Skeletal muscle cell (primary cell): Measurements from ENCODE around the gene ZIM2.
"Not testable (repeated sequence)": the region's sequence is repeated elsewhere in the genome, so short reads cannot be mapped to it uniquely, and the experiment has no call there.

Source experiments
- DNase-seq: peaks from one replicate; pipeline ENCODE4 v3.0.0-alpha.2; 2010; ENCODE audit warnings: low read depth
- H3K4me3 ChIP-seq: 2 replicates; pipeline ENCODE4 v1.5.1; 2011; ENCODE audit warnings: low read depth, mild to moderate bottlenecking, control low read depth, low read length, moderate library complexity

Gene ZIM2

DNA sequence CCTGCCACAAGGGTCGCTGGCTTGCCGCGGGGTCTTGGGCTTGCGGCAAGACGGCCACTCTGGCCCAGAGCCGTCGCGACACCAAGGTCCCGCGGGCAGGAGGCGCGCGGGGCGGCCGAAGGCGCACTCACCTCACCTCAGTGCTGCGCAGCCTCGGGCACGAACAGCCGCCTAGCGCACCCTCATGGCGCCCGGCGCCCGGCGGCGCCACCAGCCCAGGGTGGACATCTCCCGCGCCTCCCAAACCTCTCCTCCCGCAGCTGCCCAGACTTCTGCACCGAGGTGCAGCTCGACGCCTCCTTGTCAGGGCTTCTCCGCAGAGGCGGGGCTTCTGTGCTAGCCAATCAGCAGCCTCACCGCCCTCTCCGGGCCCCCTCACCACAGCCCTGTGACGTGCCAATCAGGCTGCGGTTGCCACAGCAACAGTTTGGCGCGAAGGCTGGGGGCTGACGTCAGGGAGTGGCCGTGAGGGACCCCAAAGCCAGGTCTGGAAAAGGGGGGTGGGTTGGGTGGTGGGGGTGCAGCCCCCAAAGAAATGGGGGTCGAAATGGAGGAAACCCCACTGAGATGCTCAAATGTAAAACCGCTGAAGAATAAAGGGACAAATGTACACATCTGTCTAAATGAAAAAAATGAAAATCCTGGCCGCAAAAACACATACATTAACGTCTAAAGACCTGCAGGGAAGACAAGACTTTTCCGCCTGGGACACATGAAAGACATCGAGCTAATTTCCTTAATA is at the start of gene ZIM2, which contains the start of gene PEG3:
ZIM2 (minus strand) TSS at position 276 of the 742 bp plus-strand sequence. CDS start 16,449 bp downstream, outside the sequence.
PEG3 (minus strand) TSS at position 276 of the 742 bp plus-strand sequence. CDS start 16,071 bp downstream, outside the sequence.
- no peak for DNase-seq
- H3K4me3 ChIP-seq: peak within 1 kb of the TSS; percentile 47

GRCh38 chr19:56885173-56885985 is 44.9 kb upstream of the ZIM2 start:
- no peak overlapping the region for H3K4me3 ChIP-seq
- no peak for DNase-seq

- no peak for DNase-seq
- no peak overlapping the region for H3K4me3 ChIP-seq
Observed at GRCh38 chr19:56884441-56884840, 43.9 kb upstream of the ZIM2 start.

DNA sequence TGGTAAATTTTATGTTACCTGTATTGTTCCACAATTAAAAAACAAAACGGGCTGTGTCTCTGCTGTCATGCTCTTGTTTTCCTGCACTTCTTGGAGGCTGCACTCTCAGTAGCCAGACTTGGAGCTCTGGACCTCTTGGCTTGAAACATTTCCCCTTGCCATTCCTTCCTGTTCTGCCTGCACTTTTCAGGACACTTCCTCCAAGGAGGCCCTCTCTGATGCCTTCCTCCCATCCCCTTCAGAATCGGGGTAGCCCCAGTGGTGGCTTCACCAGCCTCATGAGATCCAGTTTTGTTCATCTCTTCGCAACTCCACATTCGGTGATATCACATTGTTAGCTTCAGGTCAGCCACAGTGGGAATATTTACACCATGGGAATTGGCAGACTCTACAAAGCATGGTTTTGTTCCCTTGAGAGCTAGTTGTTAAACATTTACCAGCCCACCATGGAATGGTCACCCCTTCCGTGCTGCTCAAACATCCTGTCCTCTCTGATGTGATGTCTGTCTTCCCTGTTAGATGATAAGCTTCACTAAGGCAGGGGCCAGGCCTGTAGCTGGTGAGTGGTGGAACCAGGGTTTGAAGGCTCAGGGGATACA is 40.2 kb upstream of the ZIM2 start:
- H3K4me3 ChIP-seq: no peak overlapping the region
- no peak for DNase-seq

DNA sequence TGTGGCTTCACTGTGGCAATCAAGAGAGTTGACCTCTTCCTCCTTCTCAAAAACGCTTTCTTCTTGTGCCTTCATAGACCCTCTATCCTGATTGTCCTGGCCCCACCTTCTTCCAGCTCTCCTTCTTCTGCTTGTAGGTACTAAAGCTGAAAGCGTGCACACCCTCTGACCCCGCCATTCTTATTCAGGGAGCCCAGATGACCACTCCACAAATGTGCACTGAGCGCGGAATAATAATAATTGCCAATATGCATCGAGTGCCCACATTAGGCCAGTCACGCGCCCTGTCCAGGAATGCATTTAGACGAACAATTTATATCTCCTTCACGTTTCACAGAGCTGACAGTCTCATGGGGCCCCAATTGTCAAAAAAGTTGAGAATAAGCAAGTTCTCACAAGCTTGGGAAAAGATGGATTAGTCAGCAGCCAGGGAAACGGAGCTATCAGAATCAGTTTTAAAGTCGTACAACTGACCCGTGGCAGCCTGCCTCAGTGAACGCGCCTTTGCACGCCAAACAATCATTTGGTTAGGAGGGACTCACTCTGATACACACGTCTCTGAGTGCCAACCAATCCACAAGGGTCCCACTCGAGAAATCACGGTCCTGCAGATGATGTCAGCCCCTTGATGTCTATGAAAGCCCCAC is 36.7 kb upstream of the ZIM2 start:
- no peak overlapping the region for H3K4me3 ChIP-seq
- DNase-seq: no peak

DNA sequence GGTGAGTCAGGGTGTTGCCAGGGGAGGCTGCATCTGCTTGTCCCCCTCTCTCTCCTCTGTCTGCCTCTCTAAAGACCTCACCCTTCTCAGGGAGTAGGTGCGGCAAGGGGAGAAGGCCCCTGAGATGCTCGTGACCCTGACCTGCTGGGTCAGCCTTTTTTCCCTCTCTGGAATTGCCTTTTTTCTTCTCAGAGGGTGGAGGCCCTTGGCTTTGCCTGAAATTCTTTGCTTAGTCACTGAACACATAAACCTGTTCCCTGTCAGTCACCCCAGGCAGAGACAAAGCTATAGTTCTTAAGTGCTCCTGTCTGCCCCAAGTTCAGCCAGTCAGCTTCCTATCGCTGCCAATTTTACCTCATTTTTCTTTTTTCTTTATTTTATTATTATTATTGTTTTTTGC is 35.2 kb upstream of the ZIM2 start:
- no peak overlapping the region for H3K4me3 ChIP-seq
- no peak for DNase-seq

- no peak for DNase-seq
- H3K4me3 ChIP-seq: no peak overlapping the region
Observed at GRCh38 chr19:56874530-56874929, 34.0 kb upstream of the ZIM2 start.

DNA sequence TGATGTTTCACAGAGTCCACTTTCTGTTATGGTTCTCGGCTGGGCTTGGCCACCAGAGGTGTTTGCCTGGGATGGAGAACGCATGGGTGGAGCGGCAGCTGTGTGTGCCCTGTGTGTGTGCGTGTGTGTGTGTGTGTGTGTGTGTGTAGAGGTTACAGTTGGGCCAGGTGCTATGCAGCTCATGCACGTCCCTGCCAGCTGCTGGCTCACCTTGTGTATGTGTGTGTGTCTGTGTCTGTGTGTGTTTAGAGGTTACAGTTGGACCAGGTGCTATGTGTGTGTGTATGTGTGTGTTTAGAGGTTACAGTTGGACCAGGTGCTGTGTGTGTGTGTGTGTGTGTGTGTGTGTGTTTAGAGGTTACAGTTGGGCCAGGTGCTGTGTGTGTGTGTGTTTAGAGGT is 33.0 kb upstream of the ZIM2 start:
- DNase-seq: no peak

DNA sequence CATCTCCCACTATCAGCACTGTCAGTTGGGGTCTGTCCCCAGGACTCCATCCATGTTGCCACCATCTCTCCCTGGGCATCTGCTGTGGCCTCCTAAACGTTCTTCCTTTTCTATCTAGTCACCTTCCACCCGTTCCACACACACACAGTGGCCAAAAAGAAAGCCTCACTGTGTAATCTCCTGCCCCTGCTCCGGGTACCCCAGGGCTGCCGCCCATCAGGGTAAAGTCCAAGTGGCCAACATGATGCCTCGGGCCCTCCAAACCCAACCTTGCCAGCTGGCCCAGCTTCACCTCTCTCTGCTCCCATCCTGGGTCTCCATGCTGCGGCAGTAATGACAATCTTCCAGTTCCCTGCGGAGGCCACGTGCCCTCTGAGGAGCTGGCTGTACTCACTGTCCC is 29.4 kb upstream of the ZIM2 start:
- no peak for DNase-seq
- H3K4me3 ChIP-seq: no peak overlapping the region

More for the DNA sequence above, 33.0 kb upstream of the ZIM2 start:
- H3K4me3 ChIP-seq: no peak overlapping the region

DNA sequence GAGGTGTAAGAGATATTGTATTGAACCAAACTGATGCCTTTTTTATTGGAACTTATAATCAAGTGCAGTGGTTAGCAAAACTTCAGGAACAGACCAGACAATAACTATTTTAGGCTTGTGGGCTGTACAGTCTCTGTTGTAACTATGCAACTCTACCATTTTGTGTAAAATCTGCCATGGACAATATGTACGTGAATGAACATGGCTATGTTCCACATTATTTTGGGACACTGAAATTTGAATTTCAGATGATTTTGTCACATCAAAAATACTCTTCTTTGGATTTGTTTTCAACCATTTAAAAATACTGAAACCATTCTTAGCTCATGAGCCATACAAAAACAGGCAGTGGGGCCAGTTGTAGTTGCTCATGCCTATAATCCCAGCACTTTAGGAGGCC is 27.9 kb upstream of the ZIM2 start:
- no peak overlapping the region for H3K4me3 ChIP-seq
- DNase-seq: no peak

DNA sequence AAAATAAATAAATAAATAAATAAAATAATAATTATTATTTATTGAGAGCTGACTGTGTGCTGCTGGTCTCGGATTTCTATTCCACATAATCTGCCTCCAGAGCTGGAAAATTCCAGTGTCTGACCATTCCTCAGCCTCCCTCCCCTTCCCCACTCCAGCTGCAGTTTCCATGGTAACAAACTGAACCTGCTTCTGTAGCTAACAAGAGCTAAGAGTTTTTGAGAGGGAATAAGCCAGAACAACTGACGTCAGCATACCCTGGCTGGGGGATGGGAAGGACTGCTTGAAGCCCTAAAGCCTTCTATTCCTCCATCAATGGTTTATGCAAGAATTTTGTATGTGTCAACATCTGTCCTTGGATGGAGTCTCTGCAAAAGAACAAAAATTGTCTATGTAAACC is 26.0 kb upstream of the ZIM2 start:
- DNase-seq: no peak
- no peak overlapping the region for H3K4me3 ChIP-seq

DNA sequence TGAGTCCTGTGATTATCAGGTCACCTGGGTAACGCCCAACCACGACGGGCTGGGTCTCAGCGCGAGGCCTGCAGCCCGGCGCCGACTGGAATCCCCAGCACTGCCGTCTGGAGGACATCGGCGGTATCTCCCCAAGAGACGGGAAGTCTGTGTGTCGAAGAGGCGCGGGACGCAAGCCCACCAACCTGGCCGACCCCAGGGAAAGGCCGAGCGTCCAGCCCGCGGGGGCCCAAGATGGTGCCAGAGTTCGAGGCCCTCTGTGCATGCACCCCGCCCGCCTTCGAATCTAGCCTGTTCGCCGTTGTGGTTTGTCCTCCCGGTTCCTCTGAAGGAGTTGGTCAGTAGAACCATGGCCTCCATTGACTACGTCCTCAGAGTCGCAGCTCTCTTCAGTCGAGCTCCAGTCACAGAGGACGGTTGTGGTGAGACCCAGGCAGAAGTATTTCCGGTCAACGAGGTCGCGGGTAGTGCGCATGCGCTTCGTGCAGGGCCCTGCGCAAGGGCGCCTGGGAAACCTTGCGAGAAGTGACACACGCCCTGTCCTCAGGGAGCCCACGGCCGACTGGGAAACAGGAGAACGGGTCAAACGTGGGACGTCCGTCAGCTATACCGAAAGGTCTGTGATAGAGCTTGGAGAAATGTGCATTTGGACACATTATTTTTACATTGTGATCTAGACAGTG is 24.1 kb upstream of the ZIM2 start:
- H3K4me3 ChIP-seq: no peak overlapping the region
- DNase-seq: no peak

GRCh38 chr19:56862741-56863140 is 22.2 kb upstream of the ZIM2 start:
- H3K4me3 ChIP-seq: no peak overlapping the region
- DNase-seq: no peak

DNA sequence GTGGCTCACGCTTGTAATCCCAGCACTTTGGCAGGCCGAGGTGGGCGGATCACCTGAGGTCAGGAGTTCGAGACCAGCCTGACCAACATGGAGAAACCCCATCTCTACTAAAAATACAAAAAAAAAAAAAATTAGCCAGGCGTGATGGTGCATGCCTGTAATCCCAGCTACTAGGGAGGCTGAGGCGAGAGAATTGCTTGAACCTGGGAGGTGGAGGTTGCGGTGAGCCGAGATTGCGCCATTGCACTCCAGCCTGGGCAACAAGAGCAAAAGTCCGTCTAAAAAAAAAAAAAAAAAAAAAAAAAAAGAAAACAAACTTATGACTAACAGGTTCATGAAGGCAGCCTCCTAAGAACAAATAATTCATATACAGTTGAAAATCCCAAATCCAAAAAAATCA is 19.9 kb upstream of the ZIM2 start:
- not testable (repeated sequence) for DNase-seq, H3K4me3 ChIP-seq

DNA sequence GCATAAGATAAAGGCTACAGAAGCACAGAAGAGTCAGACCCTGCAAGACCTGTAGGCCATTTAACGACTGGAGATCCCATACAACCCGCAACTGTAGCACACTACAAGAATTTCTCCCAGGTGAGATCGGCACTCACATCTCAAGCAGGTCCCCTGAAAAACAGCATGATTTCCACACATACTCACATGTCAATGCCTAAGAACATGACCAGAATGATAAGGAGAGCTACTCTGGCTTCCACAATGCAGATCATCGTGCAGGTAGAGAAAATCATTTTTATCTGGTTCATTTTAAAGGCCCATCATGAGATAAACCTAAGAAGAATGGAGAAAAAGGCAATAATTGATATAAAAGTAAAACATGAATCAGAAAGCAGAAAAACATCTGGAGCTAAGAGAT is 17.5 kb upstream of the ZIM2 start:
- H3K4me3 ChIP-seq: no peak overlapping the region
- DNase-seq: no peak

DNA sequence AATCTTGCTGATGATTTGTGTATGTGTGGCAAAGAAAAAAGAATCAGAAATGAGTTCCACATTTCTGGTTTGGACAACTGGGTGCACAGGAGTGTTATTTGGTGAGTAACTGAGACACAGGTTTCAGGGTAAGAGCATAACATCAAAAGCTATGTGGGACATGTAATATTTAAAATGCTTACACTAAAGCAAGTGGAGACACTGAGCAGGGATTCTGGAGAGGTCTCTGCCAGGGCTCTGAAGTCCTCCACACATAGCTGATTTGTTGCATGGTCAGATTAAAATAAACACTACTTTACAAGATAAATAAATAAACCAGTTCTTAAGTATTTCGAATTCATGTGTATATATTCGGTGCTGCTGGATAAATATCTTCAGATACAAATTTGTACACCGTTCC is 16.3 kb upstream of the ZIM2 start:
- no peak overlapping the region for H3K4me3 ChIP-seq
- no peak for DNase-seq

DNA sequence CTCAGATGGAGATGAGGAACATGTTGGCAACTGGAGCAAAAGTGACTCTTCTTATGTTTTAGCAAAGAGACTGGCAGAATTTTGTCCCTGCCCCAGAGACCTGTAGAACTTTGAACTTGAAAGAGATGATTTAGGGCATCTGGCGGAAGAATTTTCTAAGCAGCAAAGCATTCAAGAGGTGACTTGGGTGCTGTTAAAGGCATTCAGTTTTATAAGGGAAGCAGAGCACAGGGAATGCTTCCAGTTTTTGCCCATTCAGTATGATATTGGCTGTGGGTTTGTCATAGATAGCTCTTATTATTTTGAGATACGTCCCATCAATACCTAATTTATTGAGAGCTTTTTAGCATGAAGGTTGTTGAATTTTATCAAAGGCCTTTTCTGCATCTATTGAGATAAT is 11.8 kb upstream of the ZIM2 start:
- H3K4me3 ChIP-seq, DNase-seq: not testable (repeated sequence)

- no peak for DNase-seq
- no peak overlapping the region for H3K4me3 ChIP-seq
Observed at GRCh38 chr19:56848166-56848565, 7.6 kb upstream of the ZIM2 start.

DNA sequence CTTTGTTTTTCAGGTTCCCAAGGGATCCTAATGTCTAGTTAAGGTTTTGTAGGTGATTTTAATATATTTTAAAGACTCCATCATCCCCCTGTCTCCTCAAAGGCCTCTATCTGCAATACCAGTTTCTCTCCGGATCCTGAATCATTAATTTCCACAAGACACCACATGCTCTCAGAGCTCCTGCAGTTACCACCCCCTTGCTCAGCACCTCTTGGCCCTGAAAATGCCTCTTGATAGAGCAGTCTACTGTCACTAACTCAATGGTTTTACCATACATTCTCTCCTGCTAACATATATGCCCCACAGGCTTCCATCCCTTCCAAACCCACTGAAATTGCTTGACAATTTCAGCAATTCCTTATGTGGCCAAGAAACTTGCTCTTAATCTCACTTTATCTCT is 1.9 kb upstream of the ZIM2 start:
- H3K4me3 ChIP-seq: no peak overlapping the region
- no peak for DNase-seq
